Ishikawa (cell line): ENCODE measurements around the gene WIPF2.

Experiments used
- REST ChIP-seq: IDR thresholded peaks from 2 replicates; pipeline ENCODE4 v1.6.1; 2012; ENCODE audit warnings: low read depth, mild to moderate bottlenecking
- TAF1 ChIP-seq: IDR thresholded peaks from 2 replicates; pipeline ENCODE4 v1.6.1; 2012; ENCODE audit warnings: low read depth, mild to moderate bottlenecking
- TCF12 ChIP-seq: IDR thresholded peaks from 2 replicates; pipeline ENCODE4 v1.6.1; 2012; ENCODE audit warnings: low read depth

GRCh38 chr17:40321524-40321929, 102.4 kb downstream of the WIPF2 start:
- TF ChIP-seq TCF12: no peak
- no peak for TF ChIP-seq TAF1
- no peak for TF ChIP-seq REST
